GM12878 (cell line): ENCODE data around the gene FHL2. TPM values are rescaled to one million over a fixed set of nuclear protein-coding genes. Genes with fewer than 3 reads are reported as not detected.

Source experiments
- ATAC-seq: fragments of 200-7000 bp; cut with Tn5 transposase; 3 replicates; pipeline ENCODE4 v1.9.1; 2020; ENCODE audit warnings: mild to moderate bottlenecking, moderate library complexity
- BruUV-seq: library from RNA; stranded (reverse); fragments of 400-500 nt; replicated peaks from 2 replicates; lab custom pipeline; 2021; lab: Mats Ljungman, UMichigan
- CTCF ChIA-PET: fragments of 300-600 bp; sonication (Branson Sonifier 250); formaldehyde crosslinking; extraction: SDS; loops from one replicate; lab custom pipeline; 2021; ENCODE audit warnings: inconsistent platforms; lab: Yijun Ruan, JAX
- POLR2A ChIA-PET: fragments of 350-600 bp; formaldehyde crosslinking; extraction: SDS; loops from one replicate; lab custom pipeline; 2021; ENCODE audit warnings: inconsistent platforms; lab: Charles Lee
- RAD21 ChIA-PET: fragments of 300-600 bp; sonication (Branson Sonifier 250); formaldehyde crosslinking; loops from one replicate; lab custom pipeline; 2023; ENCODE audit warnings: antibody characterized with exemption; ENCODE audit not compliant: unreplicated experiment; lab: Charles Lee
- SMC1A ChIA-PET: fragments of 300-600 bp; sonication (Branson Sonifier 250); formaldehyde crosslinking; loops from one replicate; lab custom pipeline; 2023; ENCODE audit not compliant: unreplicated experiment, uncharacterized antibody; lab: Charles Lee
- DNase-seq: peaks from one replicate; pipeline ENCODE4 v3.0.0-alpha.2; 2011; ENCODE audit warnings: low read depth, low spot score
- FAIRE-seq: peaks from 3 replicates; lab custom pipeline; 2011; peaks lifted over from hg19 to GRCh38; lab: Jason Lieb, UNC
- H2AFZ ChIP-seq: 2 replicates; pipeline ENCODE4 v1.6.0; 2011; ENCODE audit warnings: low read depth, low read length, control low read depth; ENCODE audit not compliant: control insufficient read depth
- H3K27ac ChIP-seq: 2 replicates; pipeline ENCODE4 v1.5.1; 2011; ENCODE audit warnings: control low read depth; ENCODE audit not compliant: control insufficient read depth, insufficient read depth
- H3K27me3 ChIP-seq, 2 experiments: replicated peaks in 1 of 2; 2 replicates each; pipeline versions ENCODE4 v1.6.0 to v1.6.1; 2011; ENCODE audit warnings: low read length in 1 of 2; ENCODE audit not compliant: control insufficient read depth in 2 of 2, insufficient read depth in 2 of 2
- H3K36me3 ChIP-seq, 2 experiments: 2 replicates each; pipeline ENCODE4 v1.5.1; 2011; ENCODE audit warnings: low read length in 1 of 2; ENCODE audit not compliant: control insufficient read depth in 2 of 2, insufficient read depth in 2 of 2
- H3K4me1 ChIP-seq: 2 replicates; pipeline ENCODE4 v1.6.1; 2011; ENCODE audit warnings: mild to moderate bottlenecking, low read length, moderate library complexity, mixed read lengths; ENCODE audit not compliant: control insufficient read depth, insufficient read depth
- H3K4me2 ChIP-seq: 2 replicates; pipeline ENCODE4 v1.6.0; 2011; ENCODE audit warnings: control low read depth; ENCODE audit not compliant: control insufficient read depth, insufficient read depth
- H3K4me3 ChIP-seq: fragments of 200-600 bp; sonication (generic); 2 replicates; pipeline ENCODE4 v1.5.1; 2016
- H3K79me2 ChIP-seq: 2 replicates; pipeline ENCODE4 v1.6.0; 2011; ENCODE audit warnings: low read length; ENCODE audit not compliant: control insufficient read depth, insufficient read depth
- H3K9ac ChIP-seq: 2 replicates; pipeline ENCODE4 v1.8.0; 2011; ENCODE audit warnings: low read length, control low read depth, mixed read lengths; ENCODE audit not compliant: control insufficient read depth, insufficient read depth
- H3K9me3 ChIP-seq: replicated peaks from 3 replicates; pipeline ENCODE4 v1.5.1; 2011; ENCODE audit warnings: mild to moderate bottlenecking, low read length; ENCODE audit not compliant: control insufficient read depth, insufficient read depth
- H4K20me1 ChIP-seq: 2 replicates; pipeline ENCODE4 v1.6.0; 2011; ENCODE audit not compliant: control insufficient read depth, insufficient read depth
- ATF3 ChIP-seq: IDR thresholded peaks from 2 replicates; pipeline ENCODE4 v1.6.1; 2011; ENCODE audit warnings: low read depth, mild to moderate bottlenecking, low read length, moderate library complexity, borderline replicate concordance; ENCODE audit errors: extremely low read depth
- BACH1 ChIP-seq: fragments of 450-650 bp; IDR thresholded peaks from 2 replicates; pipeline ENCODE4 v1.6.1; 2017; ENCODE audit warnings: mild to moderate bottlenecking, borderline replicate concordance
- CBFB ChIP-seq: IDR thresholded peaks from 2 replicates; pipeline ENCODE4 v1.6.1; 2016; ENCODE audit warnings: antibody characterized with exemption, low read depth
- CEBPB ChIP-seq, 2 experiments: fragments of 150-350 bp in 1 of 2; IDR thresholded peaks; 2 replicates each; pipeline ENCODE4 v1.6.1; 2012 to 2014; ENCODE audit warnings: low read depth in 2 of 2, low read length in 2 of 2, borderline replicate concordance in 1 of 2, inconsistent platforms in 1 of 2
- ETV6 ChIP-seq, 2 experiments: fragments of 450-650 bp in 1 of 2; IDR thresholded peaks in 1 of 2; conservative IDR thresholded peaks in 1 of 2; 2 replicates each; pipeline ENCODE4 v1.6.1; 2014; ENCODE audit warnings: antibody characterized with exemption in 1 of 2, borderline replicate concordance in 1 of 2, low read depth in 1 of 2, mild to moderate bottlenecking in 1 of 2, moderate library complexity in 1 of 2
- HDAC2 ChIP-seq: fragments of 200-600 bp; sonication (generic); IDR thresholded peaks from 2 replicates; pipeline ENCODE4 v1.6.1; 2017
- IRF3 ChIP-seq: fragments of 450-650 bp; IDR thresholded peaks from 2 replicates; pipeline ENCODE4 v1.6.1; 2014; ENCODE audit warnings: mild to moderate bottlenecking
- JUNB ChIP-seq: IDR thresholded peaks from 2 replicates; pipeline ENCODE4 v1.6.1; 2016; ENCODE audit warnings: antibody characterized with exemption, mild to moderate bottlenecking
- MYC ChIP-seq: IDR thresholded peaks from 2 replicates; pipeline ENCODE4 v1.6.1; 2011; ENCODE audit warnings: mild to moderate bottlenecking, low read length, moderate library complexity, inconsistent platforms; ENCODE audit not compliant: insufficient read depth, insufficient replicate concordance, insufficient read length, severe bottlenecking
- NR2F1 ChIP-seq: fragments of 450-650 bp; conservative IDR thresholded peaks from 2 replicates; pipeline ENCODE4 v1.6.1; 2017; ENCODE audit warnings: mild to moderate bottlenecking
- POLR2AphosphoS2 ChIP-seq: IDR thresholded peaks from 2 replicates; pipeline ENCODE4 v1.6.1; 2011; ENCODE audit warnings: low read depth, mild to moderate bottlenecking, low read length, improper control_type of control experiment, moderate library complexity
- RAD21 ChIP-seq: IDR thresholded peaks from 2 replicates; pipeline ENCODE4 v1.6.1; 2011; ENCODE audit warnings: mild to moderate bottlenecking, low read depth, low read length, moderate library complexity; ENCODE audit not compliant: insufficient read depth
- RCOR1 ChIP-seq: conservative IDR thresholded peaks from 2 replicates; pipeline ENCODE4 v1.6.1; 2012; ENCODE audit warnings: low read depth, low read length, improper control_type of control experiment
- RUNX3 ChIP-seq: IDR thresholded peaks from 2 replicates; pipeline ENCODE4 v1.6.1; 2012; ENCODE audit warnings: low read length, inconsistent platforms
- SUZ12 ChIP-seq: fragments of 200-600 bp; sonication (generic); IDR thresholded peaks from one replicate; pipeline ENCODE4 v1.6.1; 2018; ENCODE audit warnings: antibody characterized with exemption, mild to moderate bottlenecking; ENCODE audit not compliant: unreplicated experiment
- TARDBP ChIP-seq: IDR thresholded peaks from 2 replicates; pipeline ENCODE4 v1.6.1; 2016; ENCODE audit warnings: borderline replicate concordance
- ZNF622 ChIP-seq: fragments of 450-650 bp; IDR thresholded peaks from 2 replicates; pipeline ENCODE4 v1.6.1; 2017; ENCODE audit warnings: mild to moderate bottlenecking, inconsistent platforms
- WGBS: methylation state at CpG from one replicate; pipeline ENCODE4 v1.1.6; 2016; ENCODE audit warnings: low lambda C conversion rate; ENCODE audit not compliant: insufficient replicate concordance, insufficient coverage; ENCODE audit errors: missing lambda C conversion rate; 5-methylcytosine and 5-hydroxymethylcytosine counted together
- in situ Hi-C: fragments of 300-500 bp; cut with MboI; formaldehyde crosslinking; loops from 9 replicates; pipeline ENCODE4 v1.14.3; 2018; ENCODE audit warnings: mixed read lengths
- intact Hi-C: fragments of 100-400 bp; cut with micrococcal nuclease; formaldehyde crosslinking; loops from one replicate; pipeline ENCODE4 v1.14.2; 2022; ENCODE audit not compliant: unreplicated experiment
- polyA plus RNA-seq, 11 experiments: library from polyadenylated mRNA; depleted of rRNA in 4 of 11; unstranded in 6 of 11; stranded (reverse) in 5 of 11; fragments of >200 nt; fragmentation: Nextera tagmentation in 4 of 11; fragmentation: Illumina TruSeq in 1 of 11; extraction: Ambion mirVana in 4 of 11; extraction: Trizol in 1 of 11; gene quantifications; 1 replicate in 1 of 11; 2 replicates in 10 of 11; pipeline versions ENCODE4 v1.2.1 to v1.2.3, GENCODE V29; 2011 to 2016; ENCODE audit warnings: inconsistent platforms in 2 of 11, missing spikeins in 2 of 11, low read depth in 1 of 11
- total RNA-seq, 4 experiments: library from RNA; depleted of rRNA in 3 of 4; stranded (reverse); fragments of >200 nt in 3 of 4; fragmentation: Illumina TruSeq in 1 of 4; extraction: Trizol in 1 of 4; gene quantifications; 2 replicates each; pipeline versions ENCODE4 v1.2.1 to v1.2.3, GENCODE V29; 2013 to 2021
- TF ChIP-seq, protein P1 (sequence below): fragments of 450-650 bp; IDR thresholded peaks from 2 replicates; pipeline ENCODE4 v1.6.1; 2016; ENCODE audit warnings: mild to moderate bottlenecking

FHL2 gene
- total and polyA plus RNA-seq, 10 of the 15 experiments (the other 5 are each of a cell fraction or from before 2014, with no cell fraction given): 2.2 to 9.9 (median 4.5) TPM

DNA sequence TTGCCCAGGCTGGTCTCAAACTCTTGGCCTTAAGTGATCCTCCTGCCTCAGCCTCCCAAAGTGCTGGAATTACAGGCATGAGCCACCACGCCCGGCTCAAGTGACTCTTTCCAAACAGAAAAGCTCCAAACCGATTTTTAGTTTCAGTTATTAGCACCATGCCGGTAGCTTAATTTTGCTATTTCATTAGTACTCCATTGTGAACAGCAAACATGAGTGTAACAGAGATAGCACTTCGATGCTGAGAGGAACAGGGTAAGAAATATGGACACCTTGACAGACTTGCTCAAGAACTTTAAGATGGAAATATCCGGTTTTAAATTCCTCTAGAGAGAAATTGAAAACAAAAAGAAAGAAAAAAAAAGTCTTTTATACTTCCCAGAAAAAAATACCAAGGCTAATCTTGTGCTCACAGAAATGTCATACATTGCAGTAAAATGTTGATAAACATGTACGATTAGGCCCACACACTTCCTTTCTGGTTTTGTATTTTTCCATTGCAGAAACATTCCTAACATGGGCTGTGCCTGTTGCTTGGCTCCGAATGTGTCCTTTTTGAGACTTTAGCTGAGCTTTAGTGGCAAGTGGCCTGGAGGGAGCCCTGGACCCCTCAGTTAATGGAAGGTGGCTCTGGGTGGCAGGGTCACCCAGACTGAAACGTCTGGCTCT, 18.3 kb downstream of the FHL2 start:
- Histone ChIP-seq H3K79me2 (no peaks in the 10 kb centered on the region), H2AFZ (no peak overlapping the region), H4K20me1 (no peaks in the 10 kb centered on the region), H3K9ac (no peak overlapping the region), H3K4me2 (no peak overlapping the region), H3K27me3 (no peaks in the 10 kb centered on the region), H3K9me3 (no peaks in the 10 kb centered on the region), H3K4me3 (no peak overlapping the region), H3K27ac (no peak overlapping the region), H3K36me3 (no peaks in the 10 kb centered on the region), H3K4me1 (no peaks in the 10 kb centered on the region)
- TF ChIP-seq HDAC2: no peak
- no peak for TF ChIP-seq RCOR1
- no peak for TF ChIP-seq ETV6 (conservative IDR thresholded peaks at IDR 0.05 in 1 of 2, IDR thresholded peaks at IDR 0.05 in 1 of 2; ENCODE audit: borderline replicate concordance in 1 of 2, low read depth in 1 of 2)
- TF ChIP-seq MYC: no peak
- TF ChIP-seq NR2F1: no peak
- TF ChIP-seq RUNX3: no peak
- TF ChIP-seq IRF3: no peak
- TF ChIP-seq, protein P1, sequence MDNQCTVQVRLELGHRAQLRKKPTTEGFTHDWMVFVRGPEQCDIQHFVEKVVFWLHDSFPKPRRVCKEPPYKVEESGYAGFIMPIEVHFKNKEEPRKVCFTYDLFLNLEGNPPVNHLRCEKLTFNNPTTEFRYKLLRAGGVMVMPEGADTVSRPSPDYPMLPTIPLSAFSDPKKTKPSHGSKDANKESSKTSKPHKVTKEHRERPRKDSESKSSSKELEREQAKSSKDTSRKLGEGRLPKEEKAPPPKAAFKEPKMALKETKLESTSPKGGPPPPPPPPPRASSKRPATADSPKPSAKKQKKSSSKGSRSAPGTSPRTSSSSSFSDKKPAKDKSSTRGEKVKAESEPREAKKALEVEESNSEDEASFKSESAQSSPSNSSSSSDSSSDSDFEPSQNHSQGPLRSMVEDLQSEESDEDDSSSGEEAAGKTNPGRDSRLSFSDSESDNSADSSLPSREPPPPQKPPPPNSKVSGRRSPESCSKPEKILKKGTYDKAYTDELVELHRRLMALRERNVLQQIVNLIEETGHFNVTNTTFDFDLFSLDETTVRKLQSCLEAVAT: no peak
- TF ChIP-seq CBFB: no peak
- TF ChIP-seq JUNB: no peak
- no peak for TF ChIP-seq BACH1
- TF ChIP-seq ZNF622: no peak
- TF ChIP-seq TARDBP: no peak
- TF ChIP-seq RAD21: no peak
- no peak for TF ChIP-seq SUZ12
- no peak for TF ChIP-seq POLR2AphosphoS2
- TF ChIP-seq ATF3: no peak
- TF ChIP-seq CEBPB (IDR thresholded peaks at IDR 0.05; ENCODE audit: borderline replicate concordance in 1 of 2, low read depth in 2 of 2, low read length in 2 of 2): no peak
- ChIA-PET RAD21 (no interaction called here), SMC1A (no interaction called here), CTCF (no interaction called here), POLR2A (interaction anchor here (0.6 kb wide), 1 partner anchor 50 kb away, joined by 9 read pairs; no protein-coding TSS in a partner anchor)
- ATAC-seq: no peak
- 21% methylated on average over 9 of the region's 9 CpGs for WGBS
- no peak for FAIRE-seq
- no peak for DNase-seq
- BruUV-seq: no TSS peak
- in situ Hi-C loops: no loop called here
- intact Hi-C loops: no loop called here
